ENCODE data around the gene DLGAP1. TPM values are rescaled to one million over a fixed set of nuclear protein-coding genes. Genes with fewer than 3 reads are reported as not detected.

The DLGAP1 gene
- total RNA-seq, 1 experiment from 2014 or later = 0.07 TPM

GRCh38 chr18:4311136-4311535 lies 144.0 kb downstream of the DLGAP1 start:
- H3K4me3 Mint-ChIP-seq (ENCODE audit: unreplicated experiment) = no peak overlapping the region
- Histone ChIP-seq H3K36me3 (ENCODE audit: control insufficient read depth, insufficient read depth, low read length) (no peaks in the 10 kb centered on the region), H3K4me1 (no peaks in the 10 kb centered on the region), H3K27me3 (replicated peaks; ENCODE audit: control insufficient read depth, insufficient read depth, low read length) (no peaks in the 10 kb centered on the region), H3K4me3 (ENCODE audit: low read depth, low read length) (no peak overlapping the region), H3K9me3 (no peaks in the 10 kb centered on the region)
- ChIA-PET POLR2A (no interaction called here), CTCF (no interaction called here)
- TF ChIP-seq CTCF (IDR thresholded peaks at IDR 0.05; ENCODE audit: insufficient read depth in 1 of 2, low read depth in 1 of 2, low read length in 1 of 2, severe bottlenecking in 1 of 2, unreplicated experiment in 1 of 2) = no peak
- peaks cover 8% of the 10 kb centered on the region for H3K27me3 Mint-ChIP-seq (ENCODE audit: insufficient read depth, unreplicated experiment)
- H3K4me1 Mint-ChIP-seq (ENCODE audit: low read depth, unreplicated experiment) = no peaks in the 10 kb centered on the region
- H3K36me3 Mint-ChIP-seq (ENCODE audit: insufficient read depth, unreplicated experiment) = no peaks in the 10 kb centered on the region
- H3K9me3 Mint-ChIP-seq (ENCODE audit: unreplicated experiment) = no peaks in the 10 kb centered on the region
- intact Hi-C loops (cut with micrococcal nuclease; ENCODE audit: unreplicated experiment) = no loop called here
- BruUV-seq (replicated peaks) = no TSS peak
- H3K27ac Mint-ChIP-seq (ENCODE audit: unreplicated experiment) = no peak overlapping the region
- no peak for DNase-seq

DNA sequence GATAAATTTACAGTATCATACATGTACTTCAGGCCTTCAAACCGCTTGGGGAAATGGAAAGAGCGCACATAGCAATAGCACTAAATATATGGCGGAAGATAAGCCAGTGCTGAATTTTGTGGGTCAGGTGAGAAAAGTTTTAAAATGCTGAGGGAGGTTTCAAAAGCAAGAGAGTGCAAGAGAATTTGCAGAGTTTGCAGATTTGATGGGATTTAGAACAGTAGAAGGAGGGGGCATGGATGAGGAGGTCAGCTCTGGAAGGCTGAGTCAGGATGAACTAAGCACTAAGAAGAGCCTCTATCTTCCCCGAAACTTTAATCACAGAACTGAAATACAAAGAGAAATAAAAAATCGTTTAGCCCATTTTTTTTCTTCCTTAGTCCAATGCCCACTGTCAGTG lies 145.9 kb downstream of the DLGAP1 start:
- Mint-ChIP-seq H3K9me3 (ENCODE audit: unreplicated experiment) (no peaks in the 10 kb centered on the region), H3K4me1 (ENCODE audit: low read depth, unreplicated experiment) (no peaks in the 10 kb centered on the region), H3K4me3 (ENCODE audit: unreplicated experiment) (no peak overlapping the region), H3K27ac (ENCODE audit: unreplicated experiment) (no peak overlapping the region), H3K27me3 (ENCODE audit: insufficient read depth, unreplicated experiment) (peaks cover 13% of the 10 kb centered on the region), H3K36me3 (ENCODE audit: insufficient read depth, unreplicated experiment) (no peaks in the 10 kb centered on the region)
- CTCF ChIA-PET = no interaction called here
- no TSS peak for BruUV-seq (replicated peaks)
- H3K9me3 ChIP-seq = no peaks in the 10 kb centered on the region
- intact Hi-C loops (cut with micrococcal nuclease; ENCODE audit: unreplicated experiment) = no loop called here
- no peak for TF ChIP-seq CTCF (IDR thresholded peaks at IDR 0.05; ENCODE audit: insufficient read depth in 1 of 2, low read depth in 1 of 2, low read length in 1 of 2, severe bottlenecking in 1 of 2, unreplicated experiment in 1 of 2)
- no peaks in the 10 kb centered on the region for H3K36me3 ChIP-seq (ENCODE audit: control insufficient read depth, insufficient read depth, low read length)
- POLR2A ChIA-PET = no interaction called here
- no peak for DNase-seq
- H3K4me3 ChIP-seq (ENCODE audit: low read depth, low read length) = no peak overlapping the region
- H3K4me1 ChIP-seq = no peaks in the 10 kb centered on the region
- no peaks in the 10 kb centered on the region for H3K27me3 ChIP-seq (replicated peaks; ENCODE audit: control insufficient read depth, insufficient read depth, low read length)

GRCh38 chr18:4308576-4308975 lies 146.5 kb downstream of the DLGAP1 start:
- Mint-ChIP-seq H3K4me3 (ENCODE audit: unreplicated experiment) (no peak overlapping the region), H3K9me3 (ENCODE audit: unreplicated experiment) (no peaks in the 10 kb centered on the region), H3K36me3 (ENCODE audit: insufficient read depth, unreplicated experiment) (no peaks in the 10 kb centered on the region), H3K27ac (ENCODE audit: unreplicated experiment) (no peak overlapping the region), H3K27me3 (ENCODE audit: insufficient read depth, unreplicated experiment) (peaks cover 13% of the 10 kb centered on the region), H3K4me1 (ENCODE audit: low read depth, unreplicated experiment) (no peaks in the 10 kb centered on the region)
- no peak for TF ChIP-seq CTCF (IDR thresholded peaks at IDR 0.05; ENCODE audit: insufficient read depth in 1 of 2, low read depth in 1 of 2, low read length in 1 of 2, severe bottlenecking in 1 of 2, unreplicated experiment in 1 of 2)
- Histone ChIP-seq H3K36me3 (ENCODE audit: control insufficient read depth, insufficient read depth, low read length) (no peaks in the 10 kb centered on the region), H3K9me3 (no peaks in the 10 kb centered on the region), H3K4me3 (ENCODE audit: low read depth, low read length) (no peak overlapping the region), H3K27me3 (replicated peaks; ENCODE audit: control insufficient read depth, insufficient read depth, low read length) (no peaks in the 10 kb centered on the region), H3K4me1 (no peaks in the 10 kb centered on the region)
- POLR2A ChIA-PET = no interaction called here
- no peak for DNase-seq
- intact Hi-C loops (cut with micrococcal nuclease; ENCODE audit: unreplicated experiment) = no loop called here
- BruUV-seq (replicated peaks) = no TSS peak
- CTCF ChIA-PET = no interaction called here

Data from Caco-2 (cell line).